Kidney glomerular epithelial cell (primary cell): ENCODE data around the gene STN1.
A peak's percentile ranks its signal among the peaks of the same experiment; 100 is the strongest.

Source experiments
- DNase-seq: peaks from one replicate; lab custom pipeline; 2025; lab: John Stamatoyannopoulos, UW

Gene STN1, protein sequence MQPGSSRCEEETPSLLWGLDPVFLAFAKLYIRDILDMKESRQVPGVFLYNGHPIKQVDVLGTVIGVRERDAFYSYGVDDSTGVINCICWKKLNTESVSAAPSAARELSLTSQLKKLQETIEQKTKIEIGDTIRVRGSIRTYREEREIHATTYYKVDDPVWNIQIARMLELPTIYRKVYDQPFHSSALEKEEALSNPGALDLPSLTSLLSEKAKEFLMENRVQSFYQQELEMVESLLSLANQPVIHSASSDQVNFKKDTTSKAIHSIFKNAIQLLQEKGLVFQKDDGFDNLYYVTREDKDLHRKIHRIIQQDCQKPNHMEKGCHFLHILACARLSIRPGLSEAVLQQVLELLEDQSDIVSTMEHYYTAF

DNA sequence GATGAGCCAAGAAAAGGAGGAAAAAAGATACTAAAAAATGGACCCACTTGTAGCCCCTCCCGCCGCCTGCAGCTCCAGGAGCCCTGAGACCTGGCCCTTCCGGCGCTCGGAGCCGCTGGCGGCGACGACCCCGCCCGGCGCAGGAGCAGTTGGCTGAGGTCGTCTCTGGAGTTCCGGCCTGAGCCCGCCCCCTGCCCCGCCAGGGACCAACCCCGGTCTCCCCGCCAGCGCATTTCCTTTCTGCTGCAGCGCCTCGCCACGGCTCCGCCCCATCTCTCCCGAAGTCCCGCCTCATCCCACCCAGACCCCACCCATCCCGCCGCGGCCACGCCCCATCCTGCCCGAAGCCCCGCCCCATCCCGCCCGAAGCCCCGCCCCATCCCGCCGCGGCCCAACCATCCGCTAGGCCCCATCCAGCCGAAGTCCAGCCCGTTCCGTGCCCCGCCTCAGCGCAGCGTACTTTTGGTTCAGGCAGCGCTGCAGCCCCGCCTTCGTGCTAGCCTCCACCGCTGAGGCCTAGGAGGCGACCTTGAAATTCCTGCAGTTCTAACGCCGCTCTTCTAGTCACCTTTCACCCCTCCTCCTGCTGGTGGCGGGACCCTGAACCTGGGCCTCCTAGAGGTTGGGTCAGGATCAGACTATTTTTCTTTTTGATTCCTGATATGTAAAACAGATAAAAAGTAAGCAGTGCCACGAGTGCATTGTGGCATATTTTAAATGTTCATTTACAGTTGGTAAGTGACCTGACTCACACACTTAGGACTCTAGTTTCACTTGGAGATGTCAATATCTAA is at the start of gene STN1:
TSS of gene STN1 (minus strand) at position 132 of the 794 bp plus-strand sequence. CDS start 590 bp downstream, outside the sequence.
- DNase-seq = peak; percentile 95

DNA sequence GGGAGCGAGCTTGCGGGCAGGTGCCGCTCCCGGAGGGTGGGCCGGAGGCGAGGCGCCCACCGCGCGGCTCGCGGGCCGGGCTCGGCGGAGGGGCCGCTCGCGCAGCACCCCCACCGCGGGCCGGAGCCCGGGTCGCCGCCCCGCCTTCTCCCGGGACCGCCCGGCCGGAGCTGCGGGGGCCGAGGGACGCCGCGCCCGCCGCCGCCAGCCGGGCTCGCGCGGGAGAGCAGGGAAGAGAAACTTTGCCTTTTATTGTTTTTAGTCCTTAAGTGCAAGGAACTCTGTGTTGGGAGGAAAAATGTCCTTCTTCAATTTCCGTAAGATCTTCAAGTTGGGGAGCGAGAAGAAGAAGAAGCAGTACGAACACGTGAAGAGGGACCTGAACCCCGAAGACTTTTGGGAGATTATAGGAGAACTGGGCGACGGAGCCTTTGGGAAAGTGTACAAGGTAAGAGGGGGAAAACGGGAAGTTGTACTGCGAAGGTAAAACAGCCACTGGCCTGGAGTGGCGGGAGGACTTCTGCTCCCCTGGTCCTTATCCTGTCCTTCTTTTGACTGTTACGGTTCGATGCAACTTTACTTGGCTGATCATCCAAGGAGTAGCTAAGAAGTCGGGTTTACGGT is 49.6 kb upstream of the STN1 start:
- DNase-seq = peak; percentile 60

DNA sequence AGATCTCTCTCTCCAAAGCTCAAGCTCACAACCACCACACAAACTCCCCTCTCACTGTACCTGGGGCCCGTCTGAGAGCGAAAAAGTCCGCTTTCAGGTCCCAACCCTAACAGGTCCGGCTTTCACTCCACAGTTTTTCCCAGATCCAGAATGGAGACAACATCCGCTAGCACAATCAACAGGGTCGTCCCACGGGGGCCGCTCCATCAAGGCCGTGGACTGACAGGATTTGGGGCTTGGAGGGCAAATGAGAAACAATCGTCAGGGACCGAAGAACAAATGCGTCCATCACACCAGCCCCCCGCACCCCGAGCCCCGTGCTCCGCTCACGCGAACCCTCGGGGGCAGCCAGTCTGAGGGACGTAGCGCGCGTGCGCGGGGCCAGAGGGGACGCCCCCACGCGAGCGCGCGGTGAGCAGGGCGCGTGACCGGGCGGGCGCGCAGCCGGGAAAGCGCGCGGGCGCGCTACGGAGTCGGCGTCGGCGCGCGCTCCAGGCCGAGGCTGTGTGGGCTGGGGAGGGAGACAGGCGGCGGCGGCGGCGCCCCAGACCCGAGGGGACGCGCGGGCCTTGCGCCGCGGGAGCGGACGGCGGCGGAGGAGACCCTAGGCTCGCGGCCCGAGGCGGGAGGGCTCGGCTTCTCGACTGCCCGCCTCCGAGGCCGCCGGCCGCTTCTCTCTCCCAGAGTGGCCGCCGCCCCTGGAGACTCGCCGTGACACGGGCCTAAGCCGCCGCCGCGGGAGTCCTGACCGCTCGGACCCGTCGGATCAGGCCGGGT is 48.9 kb upstream of the STN1 start, which contains the start of gene SLK:
TSS of gene SLK (plus strand) at position 470 of the 777 bp plus-strand sequence. CDS start 606 bp downstream, outside the sequence.
- DNase-seq = peak; percentile 72

DNA sequence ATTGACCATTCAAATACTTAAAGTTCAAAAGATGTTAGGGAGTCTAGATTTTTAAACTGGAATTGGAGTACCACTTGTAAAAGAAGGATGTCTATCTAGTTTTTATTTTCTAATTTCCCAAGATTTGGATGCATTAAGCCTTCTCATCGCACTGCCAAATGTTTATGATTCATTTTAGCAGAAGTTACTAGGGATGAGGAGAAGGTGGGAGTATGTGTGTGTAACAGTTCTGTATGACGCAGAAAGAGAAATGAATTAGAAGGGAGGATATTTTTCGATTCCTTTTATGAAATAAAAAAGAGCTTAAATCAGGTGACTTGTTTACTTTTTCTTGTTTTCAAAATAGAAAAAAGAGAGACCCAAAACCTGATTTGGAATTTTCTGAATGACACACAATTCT is 42.1 kb upstream of the STN1 start:
- no peak for DNase-seq

DNA sequence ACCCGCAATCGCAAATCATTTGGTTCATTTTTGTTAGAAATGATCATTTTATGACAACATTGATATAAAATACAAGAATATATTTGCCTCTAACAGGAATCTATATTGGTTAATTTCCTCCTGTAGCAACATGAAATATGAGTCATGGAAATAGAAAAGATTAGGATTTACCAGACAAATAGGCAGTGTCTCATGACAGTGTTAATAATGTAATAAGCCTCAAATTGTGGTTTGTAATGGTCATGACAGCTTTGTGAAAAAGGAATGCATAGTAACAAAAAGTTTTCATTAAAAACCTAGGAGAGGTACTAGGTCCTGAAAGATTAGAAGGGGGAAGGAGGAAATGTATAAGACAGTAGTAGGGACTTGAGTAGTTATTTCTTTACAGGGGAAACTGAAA is 41.0 kb upstream of the STN1 start:
- DNase-seq = no peak

DNA sequence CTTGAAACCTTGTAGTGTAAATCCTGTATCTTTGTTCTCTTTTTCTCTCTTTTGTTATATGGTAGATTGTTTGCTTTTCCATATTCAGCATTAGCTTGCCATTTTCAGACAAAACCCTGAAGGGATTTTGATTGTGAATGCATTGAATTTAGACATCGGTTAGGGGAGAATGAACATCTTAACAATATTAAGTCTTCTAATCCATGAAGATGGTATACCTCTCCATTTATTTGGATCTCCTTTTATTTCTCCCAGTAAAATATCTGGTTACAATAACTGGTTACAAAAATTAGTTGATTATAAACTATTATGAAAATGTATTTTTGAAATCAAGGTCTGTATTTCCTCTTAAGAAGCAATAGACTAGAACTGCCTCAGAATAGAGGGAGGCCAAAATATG is 36.6 kb upstream of the STN1 start:
- no peak for DNase-seq

DNA sequence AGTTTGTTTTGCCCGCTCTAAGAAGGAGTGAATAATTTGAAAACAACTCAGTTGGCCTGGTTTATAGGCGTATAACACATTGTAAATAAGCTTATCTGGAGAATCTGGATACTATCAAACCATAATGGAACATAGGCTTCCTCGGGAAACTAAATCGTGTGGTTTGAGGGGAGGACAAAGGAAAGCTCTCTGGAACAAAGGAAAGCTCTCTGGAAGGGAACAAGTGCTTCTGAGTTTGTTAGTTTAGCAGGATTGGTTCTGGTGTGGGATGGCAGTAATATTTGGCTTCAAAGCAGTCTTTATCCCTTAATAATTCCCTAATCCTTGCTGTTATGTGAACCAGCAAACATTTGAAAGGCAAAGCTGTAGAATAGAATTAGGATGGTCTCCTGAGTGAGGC is 34.0 kb upstream of the STN1 start:
- no peak for DNase-seq

DNA sequence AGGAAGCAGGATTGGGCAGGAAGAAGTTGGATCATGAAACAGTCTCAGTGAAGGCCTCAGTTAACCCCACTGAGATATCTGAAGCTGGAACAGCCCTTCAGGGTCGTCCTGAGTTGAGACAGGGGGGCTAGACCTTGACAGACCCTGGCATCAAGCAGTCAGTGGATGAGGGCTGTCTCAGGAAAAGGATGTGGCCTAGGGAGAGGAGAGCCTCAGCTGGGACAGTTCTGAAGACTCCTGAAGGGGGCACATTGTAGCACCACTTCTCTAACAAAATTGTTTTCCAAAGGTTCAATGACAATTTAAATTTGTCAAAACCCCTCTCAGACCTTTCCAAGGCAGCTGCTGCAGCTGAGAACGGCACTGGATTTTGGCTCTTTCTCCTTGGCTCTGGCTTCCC is 33.2 kb upstream of the STN1 start:
- no peak for DNase-seq

DNA sequence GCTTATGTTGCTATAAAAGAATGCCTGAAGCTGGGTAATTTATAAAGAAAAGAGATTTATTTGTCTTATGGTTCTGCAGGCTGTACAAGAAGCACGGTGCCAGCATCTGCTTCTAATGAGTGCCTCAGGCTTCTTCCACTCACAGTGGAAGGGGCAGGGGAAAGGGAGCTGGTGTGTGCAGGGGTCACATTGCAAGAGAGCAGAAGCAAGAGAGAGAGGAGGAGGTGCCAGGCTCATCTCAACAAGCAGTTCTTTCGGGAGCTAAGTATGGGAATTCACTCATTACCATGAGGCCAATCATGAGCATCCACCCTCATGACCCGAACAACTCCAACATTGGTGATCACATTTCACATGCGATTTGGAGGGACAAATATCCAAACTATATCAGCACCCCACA is 31.7 kb upstream of the STN1 start:
- DNase-seq = no peak

DNA sequence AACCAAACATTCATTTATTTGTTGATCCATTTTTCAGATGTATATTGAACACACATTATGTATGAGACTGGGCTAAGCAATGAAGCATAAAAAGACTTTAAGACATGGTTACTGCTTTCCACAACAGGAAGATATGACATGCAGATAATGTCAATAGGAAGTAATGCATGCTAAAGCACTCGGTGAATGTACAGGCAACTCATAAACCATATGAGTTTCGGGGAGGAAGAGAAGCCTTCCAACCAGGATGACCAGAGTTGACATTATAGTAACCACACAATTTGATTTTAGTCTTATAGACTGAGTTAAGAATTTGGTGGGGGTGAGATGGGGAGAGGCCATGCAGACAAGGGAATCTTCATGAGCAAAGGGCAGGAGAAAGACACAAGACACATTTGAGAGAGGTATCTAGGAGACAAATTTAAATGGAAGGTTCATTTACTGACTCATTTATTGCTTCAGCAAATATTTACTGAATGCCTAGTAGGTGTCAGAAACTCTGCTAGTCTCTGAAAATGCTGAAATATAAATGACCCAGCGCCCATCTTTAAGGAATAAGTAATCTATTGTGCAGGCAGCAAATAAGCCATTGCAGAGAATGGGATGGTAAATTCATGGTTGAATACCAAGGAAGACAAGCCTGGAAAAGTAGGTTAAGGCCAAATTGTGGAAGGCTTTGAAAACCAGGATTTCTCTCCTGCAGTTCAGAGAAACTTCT is 30.0 kb upstream of the STN1 start:
- DNase-seq = no peak

DNA sequence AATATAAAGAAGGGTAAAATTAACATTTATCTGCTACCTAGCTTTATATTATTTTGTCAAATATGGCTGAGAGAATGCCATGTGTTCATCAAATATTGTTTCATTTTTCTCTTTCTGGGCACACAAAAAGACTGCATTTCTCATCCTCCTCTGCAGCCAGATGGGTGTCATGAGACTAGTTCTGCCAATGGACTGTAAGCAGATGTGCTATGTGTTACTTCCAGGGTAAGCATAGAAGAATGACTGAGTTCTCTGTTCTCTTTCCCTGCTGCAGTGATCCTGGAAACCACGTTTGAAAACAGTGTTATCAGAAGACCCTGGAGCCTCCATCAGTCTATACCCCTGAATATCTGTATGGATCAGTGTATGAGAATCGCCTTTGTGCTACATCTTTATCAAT is 24.9 kb upstream of the STN1 start:
- no peak for DNase-seq

DNA sequence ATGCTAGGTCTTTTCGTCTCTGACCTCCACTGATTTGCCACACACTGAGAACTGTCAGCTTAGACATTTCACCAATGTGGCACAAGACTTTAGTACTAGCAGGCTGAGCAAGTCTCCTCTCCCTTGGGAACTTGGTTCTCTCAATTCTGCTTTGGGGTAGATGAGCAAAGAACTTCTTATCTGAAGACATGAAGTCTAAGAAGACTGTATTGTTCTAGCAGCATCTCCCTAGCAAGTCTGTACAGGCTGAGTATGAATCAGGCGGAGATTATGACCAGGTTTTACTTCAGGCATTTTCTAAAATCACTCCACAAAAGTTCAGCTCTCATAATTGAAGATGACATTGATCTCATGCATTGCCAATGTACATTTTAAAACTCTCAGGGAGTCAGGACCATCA is 23.8 kb upstream of the STN1 start:
- no peak for DNase-seq

DNA sequence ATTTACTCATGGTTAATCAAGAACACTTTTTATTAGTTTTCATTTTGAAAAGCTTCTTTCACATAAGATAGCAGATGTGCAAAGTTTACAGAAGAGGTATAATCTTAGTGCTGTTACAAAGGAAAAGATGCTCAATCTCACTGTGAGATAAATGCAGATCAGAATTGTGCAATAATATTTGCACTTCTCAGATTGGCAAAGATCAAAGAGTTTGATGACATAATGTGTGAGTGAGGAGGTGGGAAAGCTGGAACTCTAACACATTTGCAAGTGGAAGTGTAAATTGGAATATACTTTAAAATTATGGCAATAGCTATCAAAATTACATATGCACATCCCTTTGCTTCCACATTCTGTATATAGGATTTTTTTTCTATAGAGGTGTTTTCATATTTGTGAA is 21.5 kb upstream of the STN1 start:
- no peak for DNase-seq

DNA sequence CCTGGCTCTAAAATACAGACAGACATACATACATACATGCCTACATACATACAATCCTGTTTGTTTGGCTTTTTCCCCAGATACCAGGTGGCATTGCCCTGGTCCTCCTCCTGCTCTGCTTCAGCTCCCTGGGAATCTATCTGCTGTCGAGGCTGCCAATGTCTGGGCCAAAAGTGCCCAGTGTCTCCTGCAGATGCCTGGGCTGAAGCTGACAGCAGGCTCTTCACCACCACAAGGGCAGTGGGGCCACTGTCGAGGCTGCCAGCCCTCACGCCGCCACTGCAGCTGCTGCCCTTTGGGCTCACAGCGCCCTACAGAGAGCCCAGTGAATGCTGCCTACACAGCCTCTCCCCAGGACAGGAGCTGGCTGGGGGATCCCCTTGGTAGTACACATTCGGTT is 18.0 kb upstream of the STN1 start:
- no peak for DNase-seq

DNA sequence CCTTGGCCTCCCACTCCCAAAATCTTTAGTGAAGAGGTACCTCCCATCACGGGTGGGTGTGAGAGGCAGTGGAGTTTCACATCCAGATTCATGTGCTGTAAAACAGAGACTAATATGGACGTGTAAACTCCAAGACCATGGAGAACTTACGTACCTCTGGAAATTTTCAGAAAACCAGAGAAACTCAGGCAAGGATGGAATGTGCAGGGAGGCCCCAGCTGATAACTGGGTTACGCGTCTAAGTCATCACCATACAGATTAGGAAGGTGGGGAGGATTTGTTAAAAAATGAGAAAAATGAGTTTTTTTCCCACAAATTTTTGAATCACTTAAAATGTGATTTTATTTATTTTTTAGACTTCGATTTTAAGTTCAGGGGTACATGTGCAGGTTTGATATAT is 16.3 kb upstream of the STN1 start:
- DNase-seq = no peak

DNA sequence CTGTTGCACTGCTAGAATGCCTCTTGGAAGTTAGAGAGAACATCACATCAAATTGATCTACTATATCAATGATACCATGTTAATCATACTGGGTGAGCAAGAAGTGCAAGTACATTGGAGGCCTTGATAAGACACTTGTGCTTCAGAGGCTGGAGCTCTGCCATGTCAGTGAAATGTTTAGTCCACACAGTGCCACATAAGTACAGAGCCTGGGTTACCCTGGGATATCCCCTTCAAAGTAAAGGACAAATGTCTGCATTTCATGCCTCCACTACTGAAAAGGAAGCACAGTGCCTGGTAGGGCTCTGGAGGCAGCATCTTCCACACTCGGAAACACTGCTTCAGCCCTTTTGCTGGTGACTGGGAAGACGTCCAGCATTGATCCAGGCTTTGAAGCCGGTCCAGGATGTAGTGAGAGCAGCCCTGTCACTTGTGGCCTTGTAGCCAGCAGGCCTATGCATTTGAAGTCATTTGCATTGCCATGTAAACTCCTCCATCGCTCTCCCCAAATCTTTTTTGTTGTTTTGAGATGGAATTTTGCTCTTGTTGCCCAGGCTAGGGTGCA is 15.7 kb upstream of the STN1 start:
- DNase-seq = no peak

DNA sequence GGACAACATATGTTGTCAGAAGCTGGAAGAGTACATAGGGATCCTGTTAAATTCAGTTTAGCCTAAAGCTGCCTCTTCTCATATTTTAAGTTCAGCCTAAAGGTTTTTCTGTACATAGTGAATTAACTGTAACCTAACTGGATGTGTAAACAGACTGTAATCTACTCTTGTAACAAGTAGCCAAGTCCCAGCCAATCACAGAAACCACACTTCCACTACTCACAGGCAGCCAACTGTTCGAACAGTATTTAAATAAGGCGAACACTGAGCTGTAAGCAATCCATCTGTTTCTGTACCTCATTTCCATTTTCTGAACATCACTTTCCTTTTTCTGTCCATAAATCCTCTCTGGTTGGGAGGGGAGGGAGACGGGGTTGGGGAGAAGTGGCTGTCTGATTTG is 15.0 kb upstream of the STN1 start:
- no peak for DNase-seq

DNA sequence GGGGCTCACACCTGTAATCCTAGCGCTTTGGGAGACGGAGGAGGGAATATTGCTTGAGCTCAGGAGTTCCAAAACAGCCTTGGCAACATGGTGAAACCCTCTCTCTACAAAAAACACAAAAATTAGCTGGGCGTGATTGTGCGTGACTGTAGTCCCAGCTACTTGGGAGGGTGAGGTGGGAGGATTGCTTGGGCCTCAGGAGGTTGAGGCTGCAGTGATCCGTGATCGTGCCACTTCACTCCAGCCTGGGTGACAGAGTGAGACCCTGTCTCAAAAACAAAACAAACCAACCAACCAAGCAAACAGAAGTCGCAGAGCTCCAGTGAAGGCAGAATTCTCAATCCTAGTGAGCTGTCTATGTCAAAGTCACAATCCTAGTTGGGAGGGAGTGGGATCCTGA is 14.3 kb upstream of the STN1 start:
- DNase-seq = no peak

DNA sequence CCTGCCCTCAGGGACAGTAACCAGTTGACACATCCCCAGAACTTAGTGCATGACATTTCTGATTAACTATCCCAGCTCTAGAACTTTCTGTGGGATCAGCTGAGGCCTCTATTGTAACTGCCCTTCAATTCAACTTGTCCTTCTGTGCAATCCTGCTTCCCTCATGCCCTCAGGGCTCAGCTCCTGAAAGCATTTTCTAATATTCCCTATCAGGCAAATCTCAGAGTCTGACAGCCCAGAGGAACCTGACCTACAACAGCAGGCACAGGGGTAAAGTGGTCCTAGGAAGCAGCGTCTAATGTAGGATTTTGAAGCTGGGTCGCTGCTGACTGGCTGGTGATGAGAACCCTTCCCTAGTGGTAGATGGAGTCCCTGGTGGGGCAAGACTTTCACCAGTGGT is 13.6 kb upstream of the STN1 start:
- DNase-seq = no peak

DNA sequence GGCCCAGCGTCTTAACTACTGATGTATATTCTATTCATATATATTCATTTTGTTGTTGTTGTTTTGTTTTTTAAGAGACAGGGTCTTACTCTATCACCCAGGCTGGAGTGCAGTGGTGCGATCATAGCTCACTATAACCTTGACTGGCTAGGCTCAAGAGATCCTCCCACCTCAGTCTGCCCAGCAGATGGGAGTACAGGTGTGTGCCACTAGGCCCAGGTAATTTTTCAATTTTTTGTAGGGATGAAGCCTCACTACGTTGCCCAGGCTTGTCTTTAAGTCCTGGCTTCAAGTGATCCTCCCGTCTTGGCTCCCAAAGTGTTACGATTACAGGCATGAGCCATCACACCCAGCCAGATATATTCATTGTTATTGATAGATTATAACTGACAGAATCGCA is 12.9 kb upstream of the STN1 start:
- DNase-seq = no peak

DNA sequence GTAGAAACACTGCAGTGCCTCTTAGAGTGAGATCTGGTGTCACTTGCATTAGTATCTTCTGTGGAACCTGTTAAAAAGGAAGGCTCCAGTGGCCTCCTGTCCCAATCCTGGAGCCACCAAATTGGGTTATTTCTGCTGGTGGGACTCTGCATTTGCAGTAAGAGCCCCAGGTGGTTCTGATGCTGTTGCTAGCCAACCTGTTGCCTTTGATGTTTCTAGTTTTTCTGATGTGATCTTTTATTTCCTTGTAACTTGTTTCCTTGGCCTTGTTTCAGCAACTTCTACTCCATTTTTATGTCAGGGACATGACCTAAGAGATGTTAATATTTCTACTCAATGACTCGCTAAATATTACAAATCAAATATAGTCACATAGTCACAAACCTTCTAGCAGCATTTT is 12.5 kb upstream of the STN1 start:
- no peak for DNase-seq
